ENCODE results near the gene CARS2.
A peak's percentile ranks its signal among the peaks of the same experiment; 100 is the strongest.

Gene CARS2

DNA sequence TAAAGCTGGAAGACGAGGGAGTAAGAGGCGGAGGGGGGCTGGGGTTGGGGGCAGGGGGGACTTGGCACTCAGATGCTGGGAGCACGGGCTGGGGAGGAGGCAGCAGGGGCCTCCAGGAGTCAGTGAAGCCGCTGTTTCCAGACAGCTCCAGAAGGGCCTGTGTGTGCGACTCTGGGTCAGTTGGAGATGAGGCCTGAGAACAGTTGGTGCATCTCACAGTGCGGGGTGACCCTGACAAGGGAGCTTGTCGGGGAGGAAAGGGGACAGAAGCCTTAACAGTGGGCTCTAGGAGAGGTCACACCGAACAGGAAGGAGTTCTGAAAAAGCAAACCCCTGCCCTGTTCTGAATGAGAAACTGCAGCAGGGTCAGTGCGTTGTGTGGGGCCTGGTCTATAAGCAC lies 79.4 kb downstream of the CARS2 start:
- no peak overlapping the region for H3K27ac ChIP-seq (ENCODE audit: low read length, poor library complexity, severe bottlenecking)
- no peak overlapping the region for H3K4me3 ChIP-seq (ENCODE audit: insufficient read depth in 1 of 2, low read depth in 1 of 2, low read length in 2 of 2)
- H3K9me3 ChIP-seq (ENCODE audit: control insufficient read depth, low read length): no peaks in the 10 kb centered on the region
- no peak overlapping the region for H3K4ac ChIP-seq (ENCODE audit: low read depth in 1 of 2, low read length in 2 of 2)
- peaks cover 20% of the 10 kb centered on the region for H3K4me1 ChIP-seq (ENCODE audit: control insufficient read depth, insufficient read depth, low read depth, low read length)
- no peak overlapping the region for H2BK12ac ChIP-seq (ENCODE audit: low read length in 2 of 2)
- no peak for DNase-seq
- no peak overlapping the region for H2BK120ac ChIP-seq (ENCODE audit: low read depth, low read length)
- no peak overlapping the region for H2BK5ac ChIP-seq (ENCODE audit: low read depth, low read length, poor library complexity, severe bottlenecking)
- H3K14ac ChIP-seq (ENCODE audit: low read length in 2 of 2): no peak overlapping the region
- H3K9ac ChIP-seq (ENCODE audit: low read length): no peak overlapping the region
- no peak overlapping the region for H3K18ac ChIP-seq (ENCODE audit: low read depth in 1 of 2, low read length in 2 of 2)
- 90% methylated on average over 9 of the region's 9 CpGs for WGBS
- H3K4me2 ChIP-seq (ENCODE audit: low read length, poor library complexity, severe bottlenecking): no peak overlapping the region
- peaks cover 20% of the 10 kb centered on the region for H3K79me1 ChIP-seq (replicated peaks; ENCODE audit: low read length, poor library complexity, severe bottlenecking)
- no peaks in the 10 kb centered on the region for H3K27me3 ChIP-seq (ENCODE audit: control insufficient read depth in 1 of 2, insufficient read depth in 1 of 2, low read length in 2 of 2)
- H4K8ac ChIP-seq (ENCODE audit: low read length): no peak overlapping the region
- H2BK15ac ChIP-seq (ENCODE audit: low read depth, poor library complexity, severe bottlenecking): no peak overlapping the region
- no peak overlapping the region for H2AFZ ChIP-seq (ENCODE audit: low read depth, low read length)
- peak overlapping the region; percentile 24 for H2AK5ac ChIP-seq (ENCODE audit: low read length, severe bottlenecking)
- no peak overlapping the region for H4K91ac ChIP-seq (ENCODE audit: low read length)
- peaks cover 47 to 81% of the 10 kb centered on the region in 2 experiments for H3K36me3 ChIP-seq (ENCODE audit: control insufficient read depth in 1 of 2, insufficient read depth in 2 of 2, low read depth in 1 of 2, low read length in 2 of 2)
- H3K23ac ChIP-seq (ENCODE audit: low read length in 2 of 2): no peak overlapping the region

DNA sequence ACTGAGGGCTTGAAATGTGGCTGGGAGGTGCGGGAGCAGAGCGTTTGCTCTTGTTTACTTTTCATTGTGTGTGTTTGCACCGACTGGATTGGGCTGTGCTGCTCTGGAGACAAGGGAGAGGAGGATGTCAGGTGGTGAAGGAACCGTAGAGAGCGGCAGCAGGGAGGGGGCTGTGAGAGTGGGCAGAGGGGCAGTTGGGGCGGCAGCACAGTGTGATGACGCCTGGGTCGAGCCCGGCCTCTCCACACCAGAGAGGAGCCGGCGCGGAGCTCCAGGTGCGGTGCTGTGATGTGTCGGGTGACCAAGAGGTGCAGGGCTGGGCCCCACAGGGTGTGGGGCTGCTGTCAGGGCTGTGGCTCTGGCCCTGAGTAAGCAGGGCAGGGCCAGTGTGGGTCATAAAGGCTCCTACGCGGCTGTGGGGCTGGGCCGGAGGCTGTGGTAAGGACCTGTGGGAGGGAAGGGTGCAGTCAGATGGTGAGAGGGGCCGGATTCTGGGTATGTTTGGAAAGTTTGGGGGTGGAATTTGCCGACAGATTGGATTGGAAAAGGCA lies 80.1 kb downstream of the CARS2 start:
- Histone ChIP-seq H3K79me1 (replicated peaks; ENCODE audit: low read length, poor library complexity, severe bottlenecking) (peaks cover 20% of the 10 kb centered on the region), H3K27ac (ENCODE audit: low read length, poor library complexity, severe bottlenecking) (no peak overlapping the region), H4K91ac (ENCODE audit: low read length) (no peak overlapping the region), H3K4ac (ENCODE audit: low read depth in 1 of 2, low read length in 2 of 2) (no peak overlapping the region), H3K27me3 (ENCODE audit: control insufficient read depth in 1 of 2, insufficient read depth in 1 of 2, low read length in 2 of 2) (no peaks in the 10 kb centered on the region), H3K9ac (ENCODE audit: low read length) (no peak overlapping the region), H3K9me3 (ENCODE audit: control insufficient read depth, low read length) (no peaks in the 10 kb centered on the region), H3K4me2 (ENCODE audit: low read length, poor library complexity, severe bottlenecking) (no peak overlapping the region), H2BK120ac (ENCODE audit: low read depth, low read length) (no peak overlapping the region), H2AK5ac (ENCODE audit: low read length, severe bottlenecking) (no peak overlapping the region), H3K4me1 (ENCODE audit: control insufficient read depth, insufficient read depth, low read depth, low read length) (peaks cover 20% of the 10 kb centered on the region), H2BK15ac (ENCODE audit: low read depth, poor library complexity, severe bottlenecking) (peak overlapping the region; percentile 41), H2BK12ac (ENCODE audit: low read length in 2 of 2) (no peak overlapping the region), H3K23ac (ENCODE audit: low read length in 2 of 2) (peak overlapping the region in 1 of 2 experiments; percentile 46), H3K14ac (ENCODE audit: low read length in 2 of 2) (no peak overlapping the region), H3K18ac (ENCODE audit: low read depth in 1 of 2, low read length in 2 of 2) (peak overlapping the region in 1 of 2 experiments; percentile 37), H2AFZ (ENCODE audit: low read depth, low read length) (no peak overlapping the region), H3K36me3 (ENCODE audit: control insufficient read depth in 1 of 2, insufficient read depth in 2 of 2, low read depth in 1 of 2, low read length in 2 of 2) (peaks cover 46 to 74% of the 10 kb centered on the region in 2 experiments), H2BK5ac (ENCODE audit: low read depth, low read length, poor library complexity, severe bottlenecking) (no peak overlapping the region), H3K4me3 (ENCODE audit: insufficient read depth in 1 of 2, low read depth in 1 of 2, low read length in 2 of 2) (no peak overlapping the region), H4K8ac (ENCODE audit: low read length) (no peak overlapping the region)
- DNase-seq: no peak
- WGBS: 91% methylated on average over 19 of the region's 19 CpGs

DNA sequence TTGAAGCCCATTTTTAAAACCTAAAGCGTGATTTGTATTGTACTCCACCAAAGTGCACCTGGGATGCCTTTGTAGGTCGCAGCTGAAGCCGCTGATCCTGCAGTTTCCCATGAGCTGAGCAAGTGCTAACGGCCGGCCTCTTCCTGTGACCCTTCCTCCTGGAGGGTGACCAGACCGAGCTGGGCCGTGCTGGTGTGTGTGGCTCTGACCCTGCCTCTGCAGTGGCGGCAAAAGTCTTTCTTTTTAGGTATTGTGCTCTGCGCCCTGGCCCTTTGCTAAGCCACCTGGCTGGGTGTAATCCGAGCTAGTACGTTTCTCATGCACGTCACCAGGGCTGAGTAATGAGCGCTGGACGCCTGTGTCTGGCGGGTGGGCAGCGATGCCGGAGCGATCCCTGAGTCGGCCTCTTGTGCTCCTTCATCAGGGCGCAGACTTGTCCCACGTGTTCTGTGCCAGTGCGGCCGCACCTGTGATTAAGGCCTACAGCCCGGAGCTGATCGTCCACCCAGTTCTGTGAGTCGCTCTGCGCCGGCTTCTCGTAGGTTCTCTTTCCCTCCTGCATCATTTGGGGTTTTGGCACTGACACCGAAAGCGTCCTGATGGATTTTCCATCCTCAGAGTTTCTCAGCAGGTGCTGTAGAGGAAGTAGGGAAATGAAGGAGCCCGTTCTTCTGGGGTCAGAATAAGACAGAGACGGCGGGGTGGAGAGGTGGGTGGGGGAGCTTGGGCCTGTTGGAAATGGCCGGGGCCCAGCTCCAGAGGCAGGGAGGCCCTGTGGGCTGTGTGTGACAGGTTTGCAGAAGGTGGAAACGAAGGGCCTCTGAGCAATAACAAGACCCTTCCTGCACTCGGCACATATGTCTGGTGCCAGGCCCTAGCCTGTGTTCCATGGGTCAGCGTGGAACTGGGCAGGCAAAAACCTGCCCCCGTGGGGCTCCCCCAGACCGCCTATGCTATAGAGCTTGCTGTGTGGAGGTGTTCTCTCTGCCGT lies 80.9 kb downstream of the CARS2 start:
- Histone ChIP-seq H4K8ac (ENCODE audit: low read length) (no peak overlapping the region), H2BK120ac (ENCODE audit: low read depth, low read length) (no peak overlapping the region), H4K91ac (ENCODE audit: low read length) (no peak overlapping the region), H3K14ac (ENCODE audit: low read length in 2 of 2) (no peak overlapping the region), H2BK15ac (ENCODE audit: low read depth, poor library complexity, severe bottlenecking) (no peak overlapping the region), H3K4me1 (ENCODE audit: control insufficient read depth, insufficient read depth, low read depth, low read length) (peaks cover 20% of the 10 kb centered on the region), H2BK5ac (ENCODE audit: low read depth, low read length, poor library complexity, severe bottlenecking) (no peak overlapping the region), H3K79me1 (replicated peaks; ENCODE audit: low read length, poor library complexity, severe bottlenecking) (peaks cover 18% of the 10 kb centered on the region), H3K18ac (ENCODE audit: low read depth in 1 of 2, low read length in 2 of 2) (no peak overlapping the region), H2AK5ac (ENCODE audit: low read length, severe bottlenecking) (no peak overlapping the region), H3K4me3 (ENCODE audit: insufficient read depth in 1 of 2, low read depth in 1 of 2, low read length in 2 of 2) (no peak overlapping the region), H3K27me3 (ENCODE audit: control insufficient read depth in 1 of 2, insufficient read depth in 1 of 2, low read length in 2 of 2) (no peaks in the 10 kb centered on the region), H2BK12ac (ENCODE audit: low read length in 2 of 2) (no peak overlapping the region), H3K36me3 (ENCODE audit: control insufficient read depth in 1 of 2, insufficient read depth in 2 of 2, low read depth in 1 of 2, low read length in 2 of 2) (peaks cover 42 to 67% of the 10 kb centered on the region in 2 experiments), H2AFZ (ENCODE audit: low read depth, low read length) (no peak overlapping the region), H3K27ac (ENCODE audit: low read length, poor library complexity, severe bottlenecking) (no peak overlapping the region), H3K9me3 (ENCODE audit: control insufficient read depth, low read length) (no peaks in the 10 kb centered on the region), H3K4ac (ENCODE audit: low read depth in 1 of 2, low read length in 2 of 2) (no peak overlapping the region), H3K23ac (ENCODE audit: low read length in 2 of 2) (no peak overlapping the region), H3K9ac (ENCODE audit: low read length) (no peak overlapping the region), H3K4me2 (ENCODE audit: low read length, poor library complexity, severe bottlenecking) (no peak overlapping the region)
- 94% methylated on average over 40 of the region's 41 CpGs for WGBS
- DNase-seq: no peak

DNA sequence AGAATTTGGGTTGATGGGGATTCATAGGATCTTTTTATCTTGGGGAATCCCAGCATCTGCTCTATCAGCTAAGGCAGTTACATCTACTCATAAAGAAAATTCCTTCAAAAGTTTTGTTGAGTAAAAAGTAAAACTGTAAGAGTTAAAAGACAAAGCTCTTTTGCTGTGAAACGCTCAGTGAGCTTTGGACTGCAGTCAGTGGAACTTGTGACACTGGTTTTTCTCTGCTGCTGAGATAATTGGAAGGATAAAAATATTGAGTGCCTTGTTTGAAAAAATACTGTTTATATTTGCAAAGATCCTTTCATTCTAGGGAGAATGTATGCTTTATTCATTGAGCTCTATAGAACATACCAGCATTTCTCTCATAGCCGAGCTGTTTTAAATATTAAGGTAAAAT lies 85.3 kb downstream of the CARS2 start:
- H3K4me1 ChIP-seq (ENCODE audit: control insufficient read depth, insufficient read depth, low read depth, low read length): peaks cover 14% of the 10 kb centered on the region
- no peak overlapping the region for H2BK120ac ChIP-seq (ENCODE audit: low read depth, low read length)
- 100% methylated on average over 1 of the region's 2 CpGs for WGBS

More for the DNA sequence above, 85.3 kb downstream of the CARS2 start:
- Histone ChIP-seq H3K79me1 (replicated peaks; ENCODE audit: low read length, poor library complexity, severe bottlenecking) (peaks cover 15% of the 10 kb centered on the region), H4K8ac (ENCODE audit: low read length) (no peak overlapping the region), H3K4ac (ENCODE audit: low read depth in 1 of 2, low read length in 2 of 2) (no peak overlapping the region), H3K36me3 (ENCODE audit: control insufficient read depth in 1 of 2, insufficient read depth in 2 of 2, low read depth in 1 of 2, low read length in 2 of 2) (peaks cover 21 to 33% of the 10 kb centered on the region in 2 experiments), H2BK15ac (ENCODE audit: low read depth, poor library complexity, severe bottlenecking) (no peak overlapping the region), H3K14ac (ENCODE audit: low read length in 2 of 2) (no peak overlapping the region), H3K23ac (ENCODE audit: low read length in 2 of 2) (no peak overlapping the region), H4K91ac (ENCODE audit: low read length) (no peak overlapping the region), H3K4me2 (ENCODE audit: low read length, poor library complexity, severe bottlenecking) (no peak overlapping the region), H3K27ac (ENCODE audit: low read length, poor library complexity, severe bottlenecking) (no peak overlapping the region), H3K27me3 (ENCODE audit: control insufficient read depth in 1 of 2, insufficient read depth in 1 of 2, low read length in 2 of 2) (no peaks in the 10 kb centered on the region), H2BK12ac (ENCODE audit: low read length in 2 of 2) (no peak overlapping the region), H3K18ac (ENCODE audit: low read depth in 1 of 2, low read length in 2 of 2) (no peak overlapping the region), H3K4me3 (ENCODE audit: insufficient read depth in 1 of 2, low read depth in 1 of 2, low read length in 2 of 2) (no peak overlapping the region), H3K9me3 (ENCODE audit: control insufficient read depth, low read length) (no peaks in the 10 kb centered on the region), H2AK5ac (ENCODE audit: low read length, severe bottlenecking) (no peak overlapping the region), H3K9ac (ENCODE audit: low read length) (no peak overlapping the region), H2AFZ (ENCODE audit: low read depth, low read length) (no peak overlapping the region), H2BK5ac (ENCODE audit: low read depth, low read length, poor library complexity, severe bottlenecking) (no peak overlapping the region)
- DNase-seq: no peak
